Gastrocnemius medialis (tissue), 4 donors: ENCODE measurements around the gene SNX1.

Experiments used
- POLR2A ChIP-seq, 2 donors: fragments of 450-650 bp; IDR thresholded peaks; one replicate each; pipeline ENCODE4 v1.6.1; 2017; ENCODE audit warnings: antibody characterized with exemption in 2 of 2, mild to moderate bottlenecking in 2 of 2, moderate library complexity in 2 of 2
- TF ChIP-seq, protein P1 (sequence below), 5 experiments: fragments of 450-650 bp in 3 of 5; fragments of 200-600 bp in 2 of 5; sonication (generic) in 2 of 5; IDR thresholded peaks in 4 of 5; conservative IDR thresholded peaks in 1 of 5; 1 replicate in 4 of 5; 2 replicates in 1 of 5; pipeline ENCODE4 v1.5.1; 2016 to 2019; ENCODE audit warnings: antibody characterized with exemption in 5 of 5, mild to moderate bottlenecking in 3 of 5, moderate library complexity in 3 of 5

- TF ChIP-seq, protein P1, sequence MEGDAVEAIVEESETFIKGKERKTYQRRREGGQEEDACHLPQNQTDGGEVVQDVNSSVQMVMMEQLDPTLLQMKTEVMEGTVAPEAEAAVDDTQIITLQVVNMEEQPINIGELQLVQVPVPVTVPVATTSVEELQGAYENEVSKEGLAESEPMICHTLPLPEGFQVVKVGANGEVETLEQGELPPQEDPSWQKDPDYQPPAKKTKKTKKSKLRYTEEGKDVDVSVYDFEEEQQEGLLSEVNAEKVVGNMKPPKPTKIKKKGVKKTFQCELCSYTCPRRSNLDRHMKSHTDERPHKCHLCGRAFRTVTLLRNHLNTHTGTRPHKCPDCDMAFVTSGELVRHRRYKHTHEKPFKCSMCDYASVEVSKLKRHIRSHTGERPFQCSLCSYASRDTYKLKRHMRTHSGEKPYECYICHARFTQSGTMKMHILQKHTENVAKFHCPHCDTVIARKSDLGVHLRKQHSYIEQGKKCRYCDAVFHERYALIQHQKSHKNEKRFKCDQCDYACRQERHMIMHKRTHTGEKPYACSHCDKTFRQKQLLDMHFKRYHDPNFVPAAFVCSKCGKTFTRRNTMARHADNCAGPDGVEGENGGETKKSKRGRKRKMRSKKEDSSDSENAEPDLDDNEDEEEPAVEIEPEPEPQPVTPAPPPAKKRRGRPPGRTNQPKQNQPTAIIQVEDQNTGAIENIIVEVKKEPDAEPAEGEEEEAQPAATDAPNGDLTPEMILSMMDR (IDR thresholded peaks at IDR 0.05 in 4 of 5, conservative IDR thresholded peaks at IDR 0.05 in 1 of 5), result no peak
- no peak for TF ChIP-seq POLR2A (IDR thresholded peaks at IDR 0.05)
Observed at GRCh38 chr15:64146520-64146884, 50.7 kb downstream of the SNX1 start.
